ENCODE results near the gene HPX. TPM values are rescaled to one million over a fixed set of nuclear protein-coding genes. Genes with fewer than 3 reads are reported as not detected.

Gene HPX
- polyA plus RNA-seq, 2 of the 4 experiments (the other 2 are of a cell fraction) = 0.66 to 0.70 TPM

- TF ChIP-seq, protein P1, sequence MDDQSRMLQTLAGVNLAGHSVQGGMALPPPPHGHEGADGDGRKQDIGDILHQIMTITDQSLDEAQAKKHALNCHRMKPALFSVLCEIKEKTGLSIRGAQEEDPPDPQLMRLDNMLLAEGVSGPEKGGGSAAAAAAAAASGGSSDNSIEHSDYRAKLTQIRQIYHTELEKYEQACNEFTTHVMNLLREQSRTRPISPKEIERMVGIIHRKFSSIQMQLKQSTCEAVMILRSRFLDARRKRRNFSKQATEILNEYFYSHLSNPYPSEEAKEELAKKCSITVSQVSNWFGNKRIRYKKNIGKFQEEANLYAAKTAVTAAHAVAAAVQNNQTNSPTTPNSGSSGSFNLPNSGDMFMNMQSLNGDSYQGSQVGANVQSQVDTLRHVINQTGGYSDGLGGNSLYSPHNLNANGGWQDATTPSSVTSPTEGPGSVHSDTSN (IDR thresholded peaks at IDR 0.05) = no peak
- TF ChIP-seq RCOR1 (IDR thresholded peaks at IDR 0.05; ENCODE audit: low read depth, low read length) (no peak), TP53 (CRISPR knock-in tag; IDR thresholded peaks at IDR 0.05) (no peak), KDM1A (IDR thresholded peaks at IDR 0.05; ENCODE audit: low read depth) (no peak), TFCP2L1 (CRISPR knock-in tag; IDR thresholded peaks at IDR 0.05) (no peak)
Observed at GRCh38 chr11:6403539-6403938, 37.2 kb downstream of the HPX start (continued).

- no peak for DNase-seq (ENCODE audit: low read depth in 1 of 2, low spot score in 1 of 2)
- 80% methylated on average over 7 of the region's 7 CpGs for WGBS (ENCODE audit: missing lambda C conversion rate)
Observed at GRCh38 chr11:6402561-6402981, 38.2 kb downstream of the HPX start.

DNA sequence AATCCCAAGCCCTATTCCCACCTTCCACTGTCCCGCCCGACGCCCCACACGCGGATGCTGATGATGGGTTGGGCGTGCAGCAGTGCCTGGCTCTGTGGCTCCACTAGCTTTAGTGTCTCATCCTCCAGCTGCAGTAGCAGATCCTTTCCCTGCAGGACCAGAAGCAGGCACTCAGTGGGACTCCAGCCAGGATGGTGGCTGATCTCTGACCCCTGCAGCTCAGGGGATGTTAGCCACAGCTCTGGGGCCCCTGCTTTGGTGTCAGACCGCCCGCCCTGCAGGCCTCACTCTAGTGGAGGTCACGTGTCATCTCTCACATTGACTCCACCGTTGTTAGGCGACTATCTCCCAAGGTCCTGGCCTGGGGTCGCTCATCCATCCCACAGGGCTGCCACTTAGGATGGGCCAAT, 38.7 kb downstream of the HPX start:
- POLR2A ChIA-PET = no interaction called here
- Histone ChIP-seq H3K9me3 (no peaks in the 10 kb centered on the region), H3K27ac (no peak overlapping the region), H3K4me2 (no peak overlapping the region), H3K4me1 (no peaks in the 10 kb centered on the region), H3K4me3 (no peak overlapping the region)
- DNase-seq (ENCODE audit: low read depth in 1 of 2, low spot score in 1 of 2) (no peak), ATAC-seq (no peak), FAIRE-seq (no peak)
- CTCF ChIA-PET = interaction anchor here (0.6 to 1.9 kb wide), 5 partner anchors 9 to 304 kb away, joined by 3 to 4 read pairs (median 3); no protein-coding TSS in a partner anchor
- 90% methylated on average over 10 of the region's 12 CpGs for WGBS (ENCODE audit: missing lambda C conversion rate)
- TF ChIP-seq ZSCAN20 (CRISPR knock-in tag; IDR thresholded peaks at IDR 0.05) = no peak
- TF ChIP-seq HOXA7 (CRISPR knock-in tag; IDR thresholded peaks at IDR 0.05) = no peak

More at GRCh38 chr11:6402561-6402981, 38.2 kb downstream of the HPX start:
- Histone ChIP-seq H3K4me2 (no peak overlapping the region), H3K9me3 (no peaks in the 10 kb centered on the region), H3K4me1 (no peaks in the 10 kb centered on the region), H3K27ac (no peak overlapping the region), H3K4me3 (no peak overlapping the region)
- CTCF ChIA-PET = interaction anchor here (0.6 to 1.7 kb wide), 7 partner anchors 8 to 103 kb away, joined by 3 to 6 read pairs (median 3); no protein-coding TSS in a partner anchor
- FAIRE-seq (no peak), ATAC-seq (no peak)
- POLR2A ChIA-PET = no interaction called here
- no peak for TF ChIP-seq EP300 (IDR thresholded peaks at IDR 0.05)
- no peak for TF ChIP-seq FOSL2 (IDR thresholded peaks at IDR 0.05)
- no peak for TF ChIP-seq FOSL2 (CRISPR knock-in tag; IDR thresholded peaks at IDR 0.05)
- TF ChIP-seq TFCP2L1 (CRISPR knock-in tag; IDR thresholded peaks at IDR 0.05) = no peak
- TF ChIP-seq, protein P2, sequence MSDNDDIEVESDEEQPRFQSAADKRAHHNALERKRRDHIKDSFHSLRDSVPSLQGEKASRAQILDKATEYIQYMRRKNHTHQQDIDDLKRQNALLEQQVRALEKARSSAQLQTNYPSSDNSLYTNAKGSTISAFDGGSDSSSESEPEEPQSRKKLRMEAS (IDR thresholded peaks at IDR 0.05) = no peak
- TF ChIP-seq, protein P1 (IDR thresholded peaks at IDR 0.05) = no peak
- TF ChIP-seq, protein P3, sequence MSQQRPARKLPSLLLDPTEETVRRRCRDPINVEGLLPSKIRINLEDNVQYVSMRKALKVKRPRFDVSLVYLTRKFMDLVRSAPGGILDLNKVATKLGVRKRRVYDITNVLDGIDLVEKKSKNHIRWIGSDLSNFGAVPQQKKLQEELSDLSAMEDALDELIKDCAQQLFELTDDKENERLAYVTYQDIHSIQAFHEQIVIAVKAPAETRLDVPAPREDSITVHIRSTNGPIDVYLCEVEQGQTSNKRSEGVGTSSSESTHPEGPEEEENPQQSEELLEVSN (IDR thresholded peaks at IDR 0.05; ENCODE audit: borderline replicate concordance, low read depth) = no peak
- TF ChIP-seq SREBF2 (IDR thresholded peaks at IDR 0.05) = no peak
- no peak for TF ChIP-seq POLR2AphosphoS2 (conservative IDR thresholded peaks at IDR 0.05; ENCODE audit: low read length)
- TF ChIP-seq JUNB (IDR thresholded peaks at IDR 0.05) = no peak
- TF ChIP-seq ELK1 (IDR thresholded peaks at IDR 0.05; ENCODE audit: low read depth, low read length) = no peak
- TF ChIP-seq, protein P4, sequence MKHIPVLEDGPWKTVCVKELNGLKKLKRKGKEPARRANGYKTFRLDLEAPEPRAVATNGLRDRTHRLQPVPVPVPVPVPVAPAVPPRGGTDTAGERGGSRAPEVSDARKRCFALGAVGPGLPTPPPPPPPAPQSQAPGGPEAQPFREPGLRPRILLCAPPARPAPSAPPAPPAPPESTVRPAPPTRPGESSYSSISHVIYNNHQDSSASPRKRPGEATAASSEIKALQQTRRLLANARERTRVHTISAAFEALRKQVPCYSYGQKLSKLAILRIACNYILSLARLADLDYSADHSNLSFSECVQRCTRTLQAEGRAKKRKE (CRISPR knock-in tag; IDR thresholded peaks at IDR 0.05; ENCODE audit: low read depth) = no peak
- no peak for TF ChIP-seq RAD21 (conservative IDR thresholded peaks at IDR 0.05 in 1 of 2, IDR thresholded peaks at IDR 0.05 in 1 of 2)
- no peak for TF ChIP-seq MYC (IDR thresholded peaks at IDR 0.05; ENCODE audit: borderline replicate concordance, low read length)
- no peak for TF ChIP-seq HOXB5 (CRISPR knock-in tag; IDR thresholded peaks at IDR 0.05)
- TF ChIP-seq NPAS2 (CRISPR knock-in tag; IDR thresholded peaks at IDR 0.05; ENCODE audit: borderline replicate concordance) = no peak
- no peak for TF ChIP-seq FOSB (CRISPR knock-in tag; IDR thresholded peaks at IDR 0.05)
- no peak for TF ChIP-seq FOXS1 (CRISPR knock-in tag; IDR thresholded peaks at IDR 0.05)
